ENCODE data around the gene ALX4. TPM values are rescaled to one million over a fixed set of nuclear protein-coding genes. Genes with fewer than 3 reads are reported as not detected.

ALX4 gene
- total RNA-seq, 2 experiments from 2014 or later: not detected

DNA sequence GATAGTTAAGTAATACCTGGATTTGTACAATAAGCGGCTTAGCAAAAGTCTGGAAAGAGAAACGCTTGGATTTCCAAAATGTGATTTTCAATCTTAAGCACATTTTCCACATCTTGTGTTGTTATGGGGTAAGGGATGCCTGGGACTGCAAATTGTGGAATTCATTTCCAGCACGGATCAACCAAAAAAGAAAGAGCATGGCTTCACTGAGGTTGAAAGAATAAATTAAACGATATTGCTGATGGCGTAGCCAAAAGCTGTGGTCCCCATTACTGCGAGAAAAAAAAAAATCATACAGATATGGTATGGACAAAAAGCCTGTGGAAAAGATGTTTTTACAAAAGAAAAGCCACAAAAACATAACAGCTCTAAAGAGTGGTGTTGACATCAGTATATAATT, 26.0 kb upstream of the ALX4 start:
- Histone ChIP-seq H3K79me2 (ENCODE audit: insufficient read depth, low read depth, low read length) (no peaks in the 10 kb centered on the region), H3K4me2 (ENCODE audit: low read length) (no peak overlapping the region), H3K27ac (ENCODE audit: low read depth, low read length, poor library complexity, severe bottlenecking) (no peak overlapping the region), H4K20me1 (ENCODE audit: insufficient read depth, low read length) (no peaks in the 10 kb centered on the region), H3K4me3 (ENCODE audit: low read depth, low read length, poor library complexity, severe bottlenecking) (no peak overlapping the region), H2AFZ (ENCODE audit: low read length) (no peak overlapping the region), H3K36me3 (ENCODE audit: insufficient read depth, low read length) (no peaks in the 10 kb centered on the region), H3K4me1 (ENCODE audit: insufficient read depth, low read length, poor library complexity, severe bottlenecking) (no peaks in the 10 kb centered on the region), H3K9me2 (ENCODE audit: insufficient read depth, low read length) (no peaks in the 10 kb centered on the region), H3K9me3 (ENCODE audit: low read length) (no peaks in the 10 kb centered on the region)
- ChIA-PET POLR2A (no interaction called here), CTCF (ENCODE audit: unreplicated experiment) (no interaction called here)
- TF ChIP-seq EZH2phosphoT487 (IDR thresholded peaks at IDR 0.05; ENCODE audit: borderline replicate concordance, low read depth, low read length): no peak
- TF ChIP-seq, protein P1, sequence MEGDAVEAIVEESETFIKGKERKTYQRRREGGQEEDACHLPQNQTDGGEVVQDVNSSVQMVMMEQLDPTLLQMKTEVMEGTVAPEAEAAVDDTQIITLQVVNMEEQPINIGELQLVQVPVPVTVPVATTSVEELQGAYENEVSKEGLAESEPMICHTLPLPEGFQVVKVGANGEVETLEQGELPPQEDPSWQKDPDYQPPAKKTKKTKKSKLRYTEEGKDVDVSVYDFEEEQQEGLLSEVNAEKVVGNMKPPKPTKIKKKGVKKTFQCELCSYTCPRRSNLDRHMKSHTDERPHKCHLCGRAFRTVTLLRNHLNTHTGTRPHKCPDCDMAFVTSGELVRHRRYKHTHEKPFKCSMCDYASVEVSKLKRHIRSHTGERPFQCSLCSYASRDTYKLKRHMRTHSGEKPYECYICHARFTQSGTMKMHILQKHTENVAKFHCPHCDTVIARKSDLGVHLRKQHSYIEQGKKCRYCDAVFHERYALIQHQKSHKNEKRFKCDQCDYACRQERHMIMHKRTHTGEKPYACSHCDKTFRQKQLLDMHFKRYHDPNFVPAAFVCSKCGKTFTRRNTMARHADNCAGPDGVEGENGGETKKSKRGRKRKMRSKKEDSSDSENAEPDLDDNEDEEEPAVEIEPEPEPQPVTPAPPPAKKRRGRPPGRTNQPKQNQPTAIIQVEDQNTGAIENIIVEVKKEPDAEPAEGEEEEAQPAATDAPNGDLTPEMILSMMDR (conservative IDR thresholded peaks at IDR 0.05; ENCODE audit: low read length): no peak
- intact Hi-C loops (cut with micrococcal nuclease; ENCODE audit: unreplicated experiment): no loop called here
- no peak for DNase-seq (ENCODE audit: low spot score)
- no TSS peak for BruUV-seq (replicated peaks)

- no peak for DNase-seq (ENCODE audit: low spot score)
- BruUV-seq (replicated peaks): no TSS peak
- H3K27ac ChIP-seq (ENCODE audit: low read depth, low read length, poor library complexity, severe bottlenecking): no peak overlapping the region
- no peaks in the 10 kb centered on the region for H3K79me2 ChIP-seq (ENCODE audit: insufficient read depth, low read depth, low read length)
- no peaks in the 10 kb centered on the region for H3K4me1 ChIP-seq (ENCODE audit: insufficient read depth, low read length, poor library complexity, severe bottlenecking)
- ChIA-PET POLR2A (no interaction called here), CTCF (ENCODE audit: unreplicated experiment) (no interaction called here)
- no peaks in the 10 kb centered on the region for H3K9me3 ChIP-seq (ENCODE audit: low read length)
- no peaks in the 10 kb centered on the region for H4K20me1 ChIP-seq (ENCODE audit: insufficient read depth, low read length)
- no peaks in the 10 kb centered on the region for H3K36me3 ChIP-seq (ENCODE audit: insufficient read depth, low read length)
- no peak overlapping the region for H3K4me2 ChIP-seq (ENCODE audit: low read length)
- H3K4me3 ChIP-seq (ENCODE audit: low read depth, low read length, poor library complexity, severe bottlenecking): no peak overlapping the region
- intact Hi-C loops (cut with micrococcal nuclease; ENCODE audit: unreplicated experiment): no loop called here
- no peak for TF ChIP-seq EZH2phosphoT487 (IDR thresholded peaks at IDR 0.05; ENCODE audit: borderline replicate concordance, low read depth, low read length)
- TF ChIP-seq, protein P1 (conservative IDR thresholded peaks at IDR 0.05; ENCODE audit: low read length): no peak
- no peak overlapping the region for H2AFZ ChIP-seq (ENCODE audit: low read length)
- no peaks in the 10 kb centered on the region for H3K9me2 ChIP-seq (ENCODE audit: insufficient read depth, low read length)
Observed at GRCh38 chr11:44335052-44335760, 25.3 kb upstream of the ALX4 start.

GRCh38 chr11:44334356-44335004, 24.5 kb upstream of the ALX4 start:
- CTCF ChIA-PET (ENCODE audit: unreplicated experiment): no interaction called here
- POLR2A ChIA-PET: no interaction called here
- intact Hi-C loops (cut with micrococcal nuclease; ENCODE audit: unreplicated experiment): no loop called here
- no peak for DNase-seq (ENCODE audit: low spot score)
- Histone ChIP-seq H4K20me1 (ENCODE audit: insufficient read depth, low read length) (no peaks in the 10 kb centered on the region), H3K9me3 (ENCODE audit: low read length) (no peaks in the 10 kb centered on the region), H3K79me2 (ENCODE audit: insufficient read depth, low read depth, low read length) (no peaks in the 10 kb centered on the region), H3K36me3 (ENCODE audit: insufficient read depth, low read length) (no peaks in the 10 kb centered on the region), H2AFZ (ENCODE audit: low read length) (no peak overlapping the region), H3K9me2 (ENCODE audit: insufficient read depth, low read length) (no peaks in the 10 kb centered on the region), H3K4me1 (ENCODE audit: insufficient read depth, low read length, poor library complexity, severe bottlenecking) (no peaks in the 10 kb centered on the region), H3K4me2 (ENCODE audit: low read length) (no peak overlapping the region), H3K4me3 (ENCODE audit: low read depth, low read length, poor library complexity, severe bottlenecking) (no peak overlapping the region), H3K27ac (ENCODE audit: low read depth, low read length, poor library complexity, severe bottlenecking) (no peak overlapping the region)
- no TSS peak for BruUV-seq (replicated peaks)
- TF ChIP-seq EZH2phosphoT487 (IDR thresholded peaks at IDR 0.05; ENCODE audit: borderline replicate concordance, low read depth, low read length): no peak
- TF ChIP-seq, protein P1 (conservative IDR thresholded peaks at IDR 0.05; ENCODE audit: low read length): no peak

Measured in OCI-LY7 (cell line).